Epithelial cell of proximal tubule (primary cell): Measurements from ENCODE around the gene CCDC121. TPM values are rescaled to one million over a fixed set of nuclear protein-coding genes. Genes with fewer than 3 reads are reported as not detected.
"Not testable (repeated sequence)": the region's sequence is repeated elsewhere in the genome, so short reads cannot be mapped to it uniquely, and the experiment has no call there.

Source experiments
- DNase-seq: peaks from one replicate; pipeline ENCODE4 v3.0.0-alpha.2; 2011; ENCODE audit warnings: low read depth
- H3K4me3 ChIP-seq: 2 replicates; pipeline ENCODE4 v1.5.1; 2011; ENCODE audit warnings: low read depth, mild to moderate bottlenecking, low read length
- total RNA-seq: library from RNA; depleted of rRNA; stranded (reverse); fragments of >200 nt; gene quantifications from 2 replicates; pipeline ENCODE4 v1.2.3, GENCODE V29; 2015
- TF ChIP-seq, protein P1 (sequence below): conservative IDR thresholded peaks from 2 replicates; pipeline ENCODE4 v1.5.1; 2012; ENCODE audit warnings: low read depth, mild to moderate bottlenecking, low read length

The CCDC121 gene
- total RNA-seq, 1 donor from 2014 or later = 0.12 TPM

DNA sequence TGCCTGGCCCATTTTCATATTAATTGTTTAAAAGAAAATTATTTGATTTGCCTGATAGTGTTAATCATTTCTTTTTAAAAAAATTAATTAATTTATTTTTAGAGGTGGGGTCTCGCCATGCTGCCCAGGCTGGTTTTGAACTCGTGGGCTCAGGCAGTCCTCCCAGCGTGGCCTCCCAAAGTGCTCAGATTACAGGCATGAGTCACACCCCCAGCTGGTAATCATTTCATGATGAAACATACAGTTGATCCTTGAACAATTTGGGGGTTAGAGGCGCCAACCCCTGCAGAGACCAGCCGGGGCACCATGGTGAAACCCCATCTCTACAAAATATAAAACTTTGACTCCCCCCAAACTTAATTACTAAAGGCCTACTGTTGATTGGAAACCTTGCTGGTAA lies 8.0 kb upstream of the CCDC121 start:
- no peak for DNase-seq
- TF ChIP-seq, protein P1, sequence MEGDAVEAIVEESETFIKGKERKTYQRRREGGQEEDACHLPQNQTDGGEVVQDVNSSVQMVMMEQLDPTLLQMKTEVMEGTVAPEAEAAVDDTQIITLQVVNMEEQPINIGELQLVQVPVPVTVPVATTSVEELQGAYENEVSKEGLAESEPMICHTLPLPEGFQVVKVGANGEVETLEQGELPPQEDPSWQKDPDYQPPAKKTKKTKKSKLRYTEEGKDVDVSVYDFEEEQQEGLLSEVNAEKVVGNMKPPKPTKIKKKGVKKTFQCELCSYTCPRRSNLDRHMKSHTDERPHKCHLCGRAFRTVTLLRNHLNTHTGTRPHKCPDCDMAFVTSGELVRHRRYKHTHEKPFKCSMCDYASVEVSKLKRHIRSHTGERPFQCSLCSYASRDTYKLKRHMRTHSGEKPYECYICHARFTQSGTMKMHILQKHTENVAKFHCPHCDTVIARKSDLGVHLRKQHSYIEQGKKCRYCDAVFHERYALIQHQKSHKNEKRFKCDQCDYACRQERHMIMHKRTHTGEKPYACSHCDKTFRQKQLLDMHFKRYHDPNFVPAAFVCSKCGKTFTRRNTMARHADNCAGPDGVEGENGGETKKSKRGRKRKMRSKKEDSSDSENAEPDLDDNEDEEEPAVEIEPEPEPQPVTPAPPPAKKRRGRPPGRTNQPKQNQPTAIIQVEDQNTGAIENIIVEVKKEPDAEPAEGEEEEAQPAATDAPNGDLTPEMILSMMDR = no peak
- H3K4me3 ChIP-seq = no peak overlapping the region

DNA sequence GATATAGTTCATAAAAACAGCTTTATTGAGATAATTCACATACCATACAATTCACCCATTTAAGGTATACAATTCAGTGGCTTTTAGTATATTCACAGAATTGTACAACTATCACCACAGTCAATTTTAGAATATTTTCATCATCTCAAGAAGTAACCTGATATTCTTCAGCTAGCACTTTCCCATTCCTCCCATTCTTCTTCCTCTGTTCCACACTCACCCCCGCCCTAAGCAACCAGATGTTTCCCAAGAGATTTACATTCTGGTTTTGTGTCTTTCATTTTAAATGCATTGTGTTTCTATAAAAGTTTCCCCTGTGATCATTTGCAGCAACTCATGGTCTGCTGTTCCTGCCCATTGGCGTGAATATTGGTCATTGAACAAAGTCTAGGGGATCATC lies 5.5 kb upstream of the CCDC121 start:
- no peak for DNase-seq
- TF ChIP-seq, protein P1 = no peak

DNA sequence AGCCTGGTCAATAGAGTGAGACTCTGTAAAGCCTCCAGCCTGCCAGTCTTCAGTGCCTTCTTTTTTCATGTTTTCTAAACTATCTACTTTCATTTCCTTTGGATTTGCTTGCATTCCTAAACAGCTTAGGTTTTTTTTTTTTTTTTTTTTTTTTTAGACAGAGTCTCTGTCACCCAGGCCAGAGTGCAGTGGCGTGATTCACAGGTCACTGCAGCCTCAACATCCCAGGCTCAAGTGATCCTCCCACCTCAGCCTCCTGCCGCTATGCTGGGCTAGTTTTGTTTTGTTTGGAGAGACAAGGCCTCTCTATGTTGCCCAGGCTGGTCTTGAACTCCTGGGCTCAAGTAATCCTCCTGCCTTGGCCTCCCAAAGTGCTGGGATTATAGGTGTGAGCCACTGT lies 1.4 kb upstream of the CCDC121 start:
- DNase-seq, H3K4me3 ChIP-seq: not testable (repeated sequence)

More for the DNA sequence above, 5.5 kb upstream of the CCDC121 start:
- H3K4me3 ChIP-seq = no peak overlapping the region

DNA sequence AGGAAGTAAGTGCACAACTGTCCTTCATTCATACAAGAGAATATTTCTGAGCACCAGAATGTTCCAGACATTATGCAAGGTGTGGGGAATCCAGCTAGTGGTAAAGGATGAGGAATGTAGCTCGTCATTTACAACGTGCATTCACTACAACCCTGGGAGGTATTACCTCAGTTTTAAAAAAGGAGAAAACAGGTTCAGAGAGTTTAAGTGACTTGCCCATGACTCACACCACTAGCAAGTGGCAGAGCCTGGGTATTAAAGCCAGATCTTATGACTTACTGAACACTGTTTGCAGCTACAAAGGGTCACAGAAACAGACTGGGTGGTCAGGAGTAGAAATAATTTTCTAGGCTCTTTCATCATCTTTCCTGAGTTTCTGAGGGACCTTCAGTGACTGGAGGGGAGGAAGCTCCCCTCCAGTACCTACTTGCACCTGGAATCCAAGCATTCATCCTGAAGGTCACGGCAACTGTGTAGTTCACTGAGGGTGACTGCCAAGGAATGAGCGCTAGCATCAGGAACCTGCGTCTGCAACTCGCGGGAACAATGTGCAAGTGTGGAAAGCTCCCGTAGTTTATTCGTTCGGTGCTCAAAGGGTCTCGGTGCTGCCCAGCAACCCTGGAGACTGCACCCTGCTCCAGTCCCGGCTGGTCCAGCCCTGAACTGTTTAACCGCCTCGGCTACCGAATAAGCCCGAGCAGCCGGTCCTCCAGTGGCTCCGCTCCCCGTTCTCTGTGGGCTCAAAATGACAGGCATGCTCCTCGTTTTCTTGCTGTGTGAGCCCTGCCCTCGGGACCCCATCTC lies 647 bp downstream of the CCDC121 start:
- TF ChIP-seq, protein P1 = no peak
- H3K4me3 ChIP-seq = peak overlapping the region; percentile 94
- DNase-seq = peak; percentile 98

DNA sequence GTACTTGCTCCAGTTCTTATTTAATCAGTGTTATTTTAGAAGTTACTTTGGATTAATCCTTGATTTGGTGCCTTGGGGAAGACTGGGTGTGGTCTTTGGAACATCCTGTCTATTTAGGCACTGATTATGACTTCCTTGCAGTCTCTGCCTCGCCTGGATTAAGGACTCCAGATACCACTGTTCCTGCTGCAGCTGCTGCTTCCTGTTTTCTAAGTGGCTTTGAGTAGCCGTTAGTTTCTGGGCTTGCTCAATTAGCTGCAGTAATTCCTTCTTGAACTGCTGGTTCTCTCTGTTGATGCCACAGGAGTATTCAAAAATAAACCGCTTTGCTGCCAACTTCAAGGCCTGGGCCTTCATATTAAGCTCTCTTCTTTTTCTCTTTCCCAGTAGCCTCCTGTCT lies 1.9 kb downstream of the CCDC121 start:
- DNase-seq, H3K4me3 ChIP-seq: not testable (repeated sequence)

DNA sequence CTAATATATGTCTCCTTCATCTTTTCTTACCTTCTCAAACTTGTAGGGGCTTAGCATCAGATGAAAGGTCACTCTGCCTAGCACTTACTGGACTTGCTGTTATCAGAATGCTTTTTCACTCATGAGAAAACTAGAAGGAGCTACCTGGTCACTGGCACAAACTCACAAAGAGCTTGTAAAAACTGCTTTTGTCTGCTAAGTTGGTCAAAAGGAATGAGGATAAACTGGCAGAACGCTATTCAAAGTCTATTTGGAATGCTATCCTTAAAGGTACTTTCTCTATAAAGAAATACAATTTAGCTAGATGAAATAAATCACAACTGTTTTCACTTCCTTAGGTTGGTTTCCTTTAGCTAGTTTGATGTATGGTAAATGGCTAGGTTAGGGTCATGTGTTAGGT lies 2.5 kb downstream of the CCDC121 start:
- not testable (repeated sequence) for H3K4me3 ChIP-seq, DNase-seq

DNA sequence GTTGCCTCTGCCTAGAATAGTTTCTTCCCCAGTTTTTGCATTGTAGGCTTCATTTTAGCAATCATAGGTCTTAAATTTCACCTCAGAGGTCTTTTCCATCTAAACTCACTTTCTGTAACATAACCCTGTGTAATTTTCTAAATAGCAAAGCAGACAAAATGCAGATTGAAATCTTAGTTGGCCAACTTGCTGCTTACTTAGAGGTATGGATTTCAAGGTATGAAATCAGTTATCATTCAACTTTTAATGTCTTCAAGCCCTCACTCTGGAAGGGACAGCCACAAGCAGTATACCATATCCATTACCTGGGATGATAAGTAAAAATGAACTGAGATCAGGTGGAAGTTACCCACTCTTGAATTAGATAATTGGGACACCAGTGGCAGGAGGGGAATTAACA lies 3.9 kb downstream of the CCDC121 start:
- no peak for DNase-seq
- TF ChIP-seq, protein P1 = no peak
- no peak overlapping the region for H3K4me3 ChIP-seq

DNA sequence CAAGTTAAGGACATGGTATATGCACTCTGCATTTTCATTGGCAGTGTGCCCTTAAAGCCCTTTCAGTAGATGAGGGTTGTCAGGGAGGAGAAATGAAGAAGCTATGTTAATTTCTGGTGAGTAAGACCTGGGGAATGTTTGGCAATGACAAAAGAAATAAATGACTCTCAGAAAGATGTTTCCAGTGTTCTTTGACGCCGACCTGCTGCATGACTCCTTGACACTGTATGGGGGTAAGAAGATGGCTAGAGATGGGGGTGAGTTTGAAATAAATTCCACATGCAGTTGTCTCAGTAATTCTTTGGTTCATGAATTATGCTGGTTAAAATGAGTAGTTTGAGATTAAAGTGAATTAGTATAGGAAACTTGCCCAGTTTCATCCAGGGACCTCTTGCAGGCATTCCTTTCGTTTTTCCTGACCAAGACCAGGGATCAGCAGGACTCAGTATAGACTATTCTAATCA lies 5.9 kb downstream of the CCDC121 start:
- TF ChIP-seq, protein P1 = no peak
- no peak for DNase-seq
- no peak overlapping the region for H3K4me3 ChIP-seq

DNA sequence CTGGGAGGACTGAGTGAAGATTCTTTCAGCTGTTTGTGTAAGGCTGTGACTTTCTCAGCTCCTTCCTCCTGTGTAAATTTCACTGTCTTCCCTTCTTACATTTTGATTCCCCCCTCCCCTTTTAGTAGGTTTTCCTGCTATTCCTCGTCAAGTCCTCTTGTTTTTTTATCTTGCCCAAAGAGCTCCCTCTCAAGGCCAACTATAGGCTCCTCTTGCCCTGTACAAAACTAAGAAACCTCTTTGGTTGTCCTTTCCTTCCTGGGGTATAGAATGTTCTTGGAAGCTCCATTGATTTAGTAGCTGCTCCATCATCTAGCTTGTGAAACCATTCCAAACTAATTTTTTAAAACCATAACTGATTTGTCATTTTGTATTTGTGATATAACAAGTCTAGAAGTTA lies 7.3 kb downstream of the CCDC121 start:
- TF ChIP-seq, protein P1 = peak; percentile 18
- no peak for DNase-seq
- no peak overlapping the region for H3K4me3 ChIP-seq
